Skin epidermis (tissue), 12 donors: Measurements from ENCODE around the gene TERB1.
A peak's percentile ranks its signal among the peaks of the same experiment; 100 is the strongest.
"Not testable (repeated sequence)": the region's sequence is repeated elsewhere in the genome, so short reads cannot be mapped to it uniquely, and the experiment has no call there.

ENCODE experiments used
- H3K27ac ChIP-seq, 21 experiments: fragments of 200-600 bp; sonication (generic) in 11 of 21; one replicate each; pipeline ENCODE4 v1.5.0; 2020; ENCODE audit warnings: mild to moderate bottlenecking in 3 of 21, inconsistent platforms in 2 of 21, moderate library complexity in 2 of 21
- H3K4me3 ChIP-seq, 7 experiments: fragments of 200-600 bp; sonication (generic) in 2 of 7; one replicate each; pipeline ENCODE4 v1.5.0; 2020; ENCODE audit warnings: inconsistent platforms in 2 of 7, mild to moderate bottlenecking in 2 of 7, moderate library complexity in 1 of 7

Gene TERB1

GRCh38 chr16:66832190-66832589, 30.8 kb upstream of the TERB1 start:
- no peak overlapping the region for H3K4me3 ChIP-seq
- no peak overlapping the region for H3K27ac ChIP-seq

GRCh38 chr16:66830422-66831404, 29.3 kb upstream of the TERB1 start, which contains the start of gene NAE1:
Gene NAE1 (minus strand): TSS chr16:66830976. CDS start chr16:66830899, 77 bp downstream.
- peak within 1 kb of the TSS; percentile 63 to 94 (median 85) for H3K4me3 ChIP-seq
- peak within 1 kb of the TSS; percentile 79 to 99 (median 92) for H3K27ac ChIP-seq

- no peak overlapping the region for H3K4me3 ChIP-seq
- H3K27ac ChIP-seq, result no peak overlapping the region
Observed at GRCh38 chr16:66824006-66824405, 22.6 kb upstream of the TERB1 start.

- Histone ChIP-seq H3K27ac (no peak overlapping the region), H3K4me3 (no peak overlapping the region)
Observed at GRCh38 chr16:66814734-66815133, 13.3 kb upstream of the TERB1 start.

GRCh38 chr16:66811043-66811442, 9.7 kb upstream of the TERB1 start:
- Histone ChIP-seq H3K4me3 (no peak overlapping the region), H3K27ac (no peak overlapping the region)

- no peak overlapping the region for H3K27ac ChIP-seq
- H3K4me3 ChIP-seq, result no peak overlapping the region
Observed at GRCh38 chr16:66810391-66810790, 9.0 kb upstream of the TERB1 start.

GRCh38 chr16:66809765-66810164, 8.4 kb upstream of the TERB1 start:
- Histone ChIP-seq H3K4me3 (no peak overlapping the region), H3K27ac (no peak overlapping the region)

GRCh38 chr16:66802159-66802558, 775 bp upstream of the TERB1 start:
- Histone ChIP-seq H3K4me3 (no peak overlapping the region), H3K27ac (no peak overlapping the region)

GRCh38 chr16:66800856-66801255, 528 bp downstream of the TERB1 start:
- Histone ChIP-seq H3K4me3 (no peak overlapping the region), H3K27ac (no peak overlapping the region)

- Histone ChIP-seq H3K27ac (no peak overlapping the region), H3K4me3 (no peak overlapping the region)
Observed at GRCh38 chr16:66798161-66798560, 3.2 kb downstream of the TERB1 start.

GRCh38 chr16:66793984-66794383, 7.4 kb downstream of the TERB1 start:
- not testable (repeated sequence) for H3K27ac ChIP-seq

GRCh38 chr16:66790130-66790733, 11.2 kb downstream of the TERB1 start:
- Histone ChIP-seq H3K4me3 (no peak overlapping the region), H3K27ac (no peak overlapping the region)

More at GRCh38 chr16:66793984-66794383, 7.4 kb downstream of the TERB1 start:
- H3K4me3 ChIP-seq, result not testable (repeated sequence)

GRCh38 chr16:66787427-66787826, 14.0 kb downstream of the TERB1 start:
- H3K4me3 ChIP-seq, result no peak overlapping the region
- H3K27ac ChIP-seq, result no peak overlapping the region

- no peak overlapping the region for H3K27ac ChIP-seq
- no peak overlapping the region for H3K4me3 ChIP-seq
Observed at GRCh38 chr16:66786551-66786950, 14.8 kb downstream of the TERB1 start.

- H3K4me3 ChIP-seq, result no peak overlapping the region
- no peak overlapping the region for H3K27ac ChIP-seq
Observed at GRCh38 chr16:66776457-66776856, 24.9 kb downstream of the TERB1 start.

- Histone ChIP-seq H3K27ac (no peak overlapping the region), H3K4me3 (no peak overlapping the region)
Observed at GRCh38 chr16:66774981-66775380, 26.4 kb downstream of the TERB1 start.

- no peak overlapping the region for H3K27ac ChIP-seq
- H3K4me3 ChIP-seq, result no peak overlapping the region
Observed at GRCh38 chr16:66758086-66758485, 43.3 kb downstream of the TERB1 start.

GRCh38 chr16:66754819-66755218, 46.6 kb downstream of the TERB1 start:
- no peak overlapping the region for H3K4me3 ChIP-seq
- H3K27ac ChIP-seq, result no peak overlapping the region

GRCh38 chr16:66754211-66754610, 47.2 kb downstream of the TERB1 start:
- no peak overlapping the region for H3K4me3 ChIP-seq

GRCh38 chr16:66752958-66753357, 48.4 kb downstream of the TERB1 start:
- no peak overlapping the region for H3K27ac ChIP-seq
- no peak overlapping the region for H3K4me3 ChIP-seq

More at GRCh38 chr16:66754211-66754610, 47.2 kb downstream of the TERB1 start:
- H3K27ac ChIP-seq, result no peak overlapping the region

- H3K4me3 ChIP-seq, result peak overlapping the region in 2 of 7 experiments; percentile 3 to 99
- peak overlapping the region in 5 of 21 experiments; percentile 96 to 99 (median 98) for H3K27ac ChIP-seq
Observed at GRCh38 chr16:66752379-66752778, 49.0 kb downstream of the TERB1 start.
